ENCODE data around the gene MAP2K3. TPM values are rescaled to one million over a fixed set of nuclear protein-coding genes. Genes with fewer than 3 reads are reported as not detected.

MAP2K3 gene
- polyA plus RNA-seq, 1 experiment = 41.8 TPM

DNA sequence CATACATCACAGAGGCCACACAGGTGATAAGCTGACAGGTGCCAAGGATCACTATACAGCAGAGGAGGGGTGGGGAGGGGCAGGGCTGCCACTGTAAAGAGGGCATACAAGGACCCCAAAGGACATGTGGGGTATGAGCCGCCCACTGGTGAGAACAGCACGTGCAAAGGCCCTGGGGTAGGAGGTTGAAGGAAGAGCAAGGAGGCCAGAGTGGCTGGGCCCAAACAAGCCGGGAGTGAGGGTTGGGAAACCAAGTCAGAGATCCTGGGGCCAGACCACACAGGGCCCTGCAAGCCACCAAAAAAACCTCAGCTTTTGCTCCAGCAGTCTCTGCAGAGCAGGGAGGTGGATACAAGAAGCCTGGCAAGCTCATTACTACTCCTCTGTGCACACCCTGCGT is 37.8 kb upstream of the MAP2K3 start:
- Histone ChIP-seq H3K36me3 (ENCODE audit: control insufficient read depth, insufficient read depth, low read length) (peaks cover 6% of the 10 kb centered on the region), H3K27me3 (ENCODE audit: control insufficient read depth, insufficient read depth, low read length) (no peaks in the 10 kb centered on the region), H3K4me3 (ENCODE audit: low read depth, low read length) (no peak overlapping the region)
- DNase-seq (ENCODE audit: low read depth) = no peak
- POLR2A ChIA-PET = no interaction called here
- CTCF ChIA-PET = interaction anchor here (1.1 to 1.6 kb wide), 2 partner anchors 117 to 266 kb away, joined by 3 read pairs; no protein-coding TSS in a partner anchor
- TF ChIP-seq, protein P1, sequence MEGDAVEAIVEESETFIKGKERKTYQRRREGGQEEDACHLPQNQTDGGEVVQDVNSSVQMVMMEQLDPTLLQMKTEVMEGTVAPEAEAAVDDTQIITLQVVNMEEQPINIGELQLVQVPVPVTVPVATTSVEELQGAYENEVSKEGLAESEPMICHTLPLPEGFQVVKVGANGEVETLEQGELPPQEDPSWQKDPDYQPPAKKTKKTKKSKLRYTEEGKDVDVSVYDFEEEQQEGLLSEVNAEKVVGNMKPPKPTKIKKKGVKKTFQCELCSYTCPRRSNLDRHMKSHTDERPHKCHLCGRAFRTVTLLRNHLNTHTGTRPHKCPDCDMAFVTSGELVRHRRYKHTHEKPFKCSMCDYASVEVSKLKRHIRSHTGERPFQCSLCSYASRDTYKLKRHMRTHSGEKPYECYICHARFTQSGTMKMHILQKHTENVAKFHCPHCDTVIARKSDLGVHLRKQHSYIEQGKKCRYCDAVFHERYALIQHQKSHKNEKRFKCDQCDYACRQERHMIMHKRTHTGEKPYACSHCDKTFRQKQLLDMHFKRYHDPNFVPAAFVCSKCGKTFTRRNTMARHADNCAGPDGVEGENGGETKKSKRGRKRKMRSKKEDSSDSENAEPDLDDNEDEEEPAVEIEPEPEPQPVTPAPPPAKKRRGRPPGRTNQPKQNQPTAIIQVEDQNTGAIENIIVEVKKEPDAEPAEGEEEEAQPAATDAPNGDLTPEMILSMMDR (IDR thresholded peaks at IDR 0.05; ENCODE audit: insufficient read depth, low read depth, low read length) = no peak

DNA sequence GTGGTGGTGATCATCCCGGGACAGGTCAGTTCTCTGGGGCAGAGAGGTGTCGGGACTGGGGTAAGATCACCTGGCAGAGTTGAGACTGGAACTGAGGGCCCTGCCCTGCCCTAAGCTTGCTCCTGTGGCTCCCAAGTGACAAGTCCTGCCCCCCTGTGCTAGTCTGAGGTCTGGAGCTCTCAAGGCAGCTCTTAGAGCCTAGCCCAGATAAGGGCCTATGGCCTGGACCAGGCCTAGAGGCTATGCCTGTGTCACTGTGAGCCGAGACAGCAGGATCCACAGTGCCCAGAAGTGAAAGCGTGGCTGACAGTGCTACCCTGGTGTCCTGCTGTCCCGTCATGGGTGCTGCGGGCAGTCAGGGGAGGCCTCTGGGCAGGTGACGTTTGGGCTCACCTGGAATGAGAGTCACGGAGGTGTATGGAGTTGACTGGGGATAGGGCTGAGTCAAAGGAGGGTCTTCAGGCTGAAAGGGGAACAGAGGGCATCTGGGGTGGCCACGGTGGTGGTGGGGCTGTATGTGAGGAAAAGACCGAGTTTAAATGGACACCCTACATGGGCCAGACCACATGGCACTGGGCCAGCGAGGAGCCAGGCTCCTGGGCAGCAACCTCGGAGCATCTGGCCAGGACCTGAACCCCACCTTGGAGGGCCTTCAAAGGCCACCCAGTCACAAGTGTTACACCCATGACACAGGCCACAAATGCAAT is 36.8 kb upstream of the MAP2K3 start:
- Histone ChIP-seq H3K4me3 (ENCODE audit: low read depth, low read length) (no peak overlapping the region), H3K36me3 (ENCODE audit: control insufficient read depth, insufficient read depth, low read length) (peaks cover 6% of the 10 kb centered on the region), H3K27me3 (ENCODE audit: control insufficient read depth, insufficient read depth, low read length) (no peaks in the 10 kb centered on the region)
- TF ChIP-seq, protein P1 (IDR thresholded peaks at IDR 0.05; ENCODE audit: insufficient read depth, low read depth, low read length) = no peak
- CTCF ChIA-PET = interaction anchor here (1.1 to 1.6 kb wide), 2 partner anchors 118 kb away, joined by 3 read pairs; no protein-coding TSS in a partner anchor
- POLR2A ChIA-PET = no interaction called here
- DNase-seq (ENCODE audit: low read depth) = no peak

DNA sequence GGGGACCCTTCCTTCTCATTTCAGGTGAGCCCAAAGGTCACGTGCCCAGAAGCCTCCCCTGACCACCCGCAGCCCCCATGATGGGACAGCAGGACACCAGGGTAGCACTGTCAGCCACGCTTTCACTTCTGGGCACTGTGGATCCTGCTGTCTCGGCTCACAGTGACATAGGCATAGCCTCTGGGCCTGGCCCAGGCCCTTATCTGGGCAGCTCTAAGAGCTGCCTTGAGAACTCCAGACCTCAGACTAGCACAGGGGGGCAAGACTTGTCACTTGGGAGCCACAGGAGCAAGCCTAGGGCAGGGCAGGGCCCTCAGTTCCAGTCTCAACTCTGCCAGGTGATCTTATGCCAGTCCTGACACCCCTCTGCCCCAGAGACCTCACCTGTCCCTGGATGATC is 36.0 kb upstream of the MAP2K3 start:
- DNase-seq (ENCODE audit: low read depth) = no peak
- TF ChIP-seq, protein P1 (IDR thresholded peaks at IDR 0.05; ENCODE audit: insufficient read depth, low read depth, low read length) = no peak
- CTCF ChIA-PET = interaction anchor here (1.1 kb wide), 1 partner anchor 119 kb away, joined by 3 read pairs; no protein-coding TSS in a partner anchor
- H3K36me3 ChIP-seq (ENCODE audit: control insufficient read depth, insufficient read depth, low read length) = peaks cover 2% of the 10 kb centered on the region
- no peaks in the 10 kb centered on the region for H3K27me3 ChIP-seq (ENCODE audit: control insufficient read depth, insufficient read depth, low read length)
- POLR2A ChIA-PET = no interaction called here
- H3K4me3 ChIP-seq (ENCODE audit: low read depth, low read length) = no peak overlapping the region

DNA sequence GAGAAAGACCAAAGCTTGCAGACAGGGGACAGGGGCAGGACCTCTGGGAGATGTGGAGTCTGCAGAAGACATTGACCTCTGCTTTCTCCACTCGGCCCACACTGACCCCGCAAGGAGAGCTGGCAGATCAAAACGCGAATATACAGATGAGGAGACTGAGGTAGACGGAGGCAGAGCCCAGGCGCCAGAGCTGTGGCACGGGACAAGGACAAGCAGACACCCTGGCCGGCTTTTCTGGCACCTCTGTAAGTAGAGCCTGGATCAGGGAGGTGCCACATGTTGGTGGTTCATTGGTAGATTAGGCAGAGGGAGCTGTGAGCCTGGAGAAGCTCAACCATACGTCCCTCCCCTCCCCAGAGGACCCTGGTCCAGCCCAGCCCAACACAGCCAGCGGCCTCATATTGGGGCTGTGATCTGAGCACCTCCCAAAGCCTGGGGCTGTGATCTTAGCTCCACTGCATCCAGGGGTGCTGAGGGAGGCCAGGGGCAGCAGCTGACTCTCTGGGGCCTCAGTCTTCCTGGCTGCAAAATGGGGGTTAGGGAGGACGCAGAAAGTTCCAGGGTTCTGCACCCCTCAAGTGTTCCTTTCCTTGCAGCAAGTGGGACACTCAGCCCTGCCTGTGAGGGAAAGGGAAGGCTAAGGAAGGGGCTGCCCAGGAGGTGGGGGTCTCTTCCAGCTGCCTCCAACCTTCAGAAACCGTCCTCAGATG is 35.3 kb upstream of the MAP2K3 start:
- CTCF ChIA-PET = interaction anchor here (1.0 to 2.2 kb wide), 4 partner anchors 8 to 130 kb away, joined by 3 to 6 read pairs (median 4); no protein-coding TSS in a partner anchor
- POLR2A ChIA-PET = no interaction called here
- TF ChIP-seq, protein P1 (IDR thresholded peaks at IDR 0.05; ENCODE audit: insufficient read depth, low read depth, low read length) = no peak
- Histone ChIP-seq H3K4me3 (ENCODE audit: low read depth, low read length) (no peak overlapping the region), H3K36me3 (ENCODE audit: control insufficient read depth, insufficient read depth, low read length) (peaks cover 2% of the 10 kb centered on the region), H3K27me3 (ENCODE audit: control insufficient read depth, insufficient read depth, low read length) (no peaks in the 10 kb centered on the region)
- no peak for DNase-seq (ENCODE audit: low read depth)
